GM12801 (cell line): Measurements from ENCODE around the gene ATP10B.

Experiments
- CTCF ChIP-seq: IDR thresholded peaks from one replicate; pipeline ENCODE4 v1.5.1; 2011; ENCODE audit warnings: control low read depth; ENCODE audit not compliant: insufficient read length; ENCODE audit errors: extremely low read depth

ATP10B gene

GRCh38 chr5:160649304-160649703, 202.7 kb downstream of the ATP10B start:
- no peak for TF ChIP-seq CTCF

DNA sequence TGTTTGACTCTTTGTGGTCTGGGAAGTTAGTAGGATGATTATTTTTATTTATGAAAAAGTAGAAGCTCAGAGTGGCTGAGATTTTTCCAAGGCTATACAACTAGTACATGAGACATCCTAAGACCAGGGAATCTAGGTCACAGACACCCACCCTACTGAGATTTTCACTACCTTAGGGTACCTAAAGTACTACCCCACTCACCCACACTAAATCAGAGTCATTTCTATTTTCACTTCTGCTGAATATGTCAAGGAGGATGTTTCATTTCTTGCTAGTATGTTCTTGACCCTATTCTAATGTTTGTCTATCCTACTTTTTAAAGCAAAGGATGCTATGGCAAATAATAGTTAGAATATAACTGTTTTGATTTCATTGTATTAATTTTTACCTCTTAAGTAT, 206.0 kb downstream of the ATP10B start:
- no peak for TF ChIP-seq CTCF

DNA sequence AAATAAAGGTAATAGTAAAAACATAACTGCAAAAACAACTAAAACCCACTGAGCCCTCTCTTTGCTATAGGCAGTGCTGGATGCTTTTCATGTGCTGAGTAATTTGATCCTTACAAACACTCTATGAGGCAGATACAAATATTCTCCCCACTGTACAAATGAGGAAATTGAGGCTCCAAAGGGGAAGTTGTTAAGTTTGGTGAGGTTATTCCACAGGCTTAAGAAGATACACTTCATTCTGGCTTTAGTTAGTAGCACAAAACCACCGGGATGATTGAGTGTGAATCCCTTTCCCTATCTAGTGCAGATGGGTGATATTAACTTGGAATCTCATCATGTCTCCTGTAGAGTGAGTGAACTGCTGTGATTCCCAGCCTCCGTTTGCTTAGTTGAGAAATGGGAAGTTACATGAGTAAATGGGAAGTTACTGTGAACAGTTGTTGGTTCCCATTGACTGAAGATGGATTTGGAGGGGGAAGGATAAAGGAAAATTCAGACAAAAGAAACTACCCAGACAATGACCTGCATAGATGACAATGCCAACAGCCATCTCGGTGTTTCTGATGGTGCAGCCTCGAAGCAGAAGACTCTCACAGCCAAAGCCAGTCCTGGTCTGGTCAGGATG, 208.3 kb downstream of the ATP10B start:
- no peak for TF ChIP-seq CTCF

- TF ChIP-seq CTCF = no peak
Observed at GRCh38 chr5:160641405-160641804, 210.6 kb downstream of the ATP10B start.

- TF ChIP-seq CTCF = no peak
Observed at GRCh38 chr5:160640406-160640805, 211.6 kb downstream of the ATP10B start.

- TF ChIP-seq CTCF = no peak
Observed at GRCh38 chr5:160638161-160638742, 213.8 kb downstream of the ATP10B start.

DNA sequence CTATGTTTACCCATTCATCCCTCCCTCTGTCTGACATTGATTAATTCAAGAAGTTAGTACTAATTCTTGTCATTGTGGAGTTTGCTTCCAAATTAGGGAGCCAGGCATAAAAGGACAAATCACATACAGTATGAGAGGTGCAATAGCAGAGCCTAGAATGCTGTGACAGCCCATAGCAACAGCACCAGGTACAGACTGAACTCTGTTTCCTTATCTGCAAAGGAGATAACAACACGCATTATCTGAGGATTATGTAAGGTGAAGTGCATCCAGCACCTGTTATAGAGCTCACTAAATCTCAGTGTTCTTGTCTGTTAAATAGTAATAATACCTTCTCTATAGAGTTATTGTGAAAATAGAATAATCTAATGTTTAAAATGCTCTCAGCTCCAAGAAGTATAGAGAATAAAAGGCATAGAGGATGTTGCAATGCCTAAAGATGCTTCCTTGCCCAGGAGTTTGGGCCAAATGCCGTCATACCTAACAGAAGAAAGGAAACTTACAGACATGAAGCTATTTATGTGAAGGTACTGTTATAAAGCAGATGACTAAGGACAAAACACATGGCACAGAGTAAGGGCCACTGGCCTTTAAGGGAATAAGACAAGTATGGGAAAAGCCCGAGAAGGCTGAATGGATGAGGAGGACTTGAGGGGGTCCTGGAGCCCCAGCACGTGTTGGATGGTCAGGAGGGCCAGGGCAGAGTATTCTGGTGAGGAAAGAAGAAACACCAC, 214.5 kb downstream of the ATP10B start:
- no peak for TF ChIP-seq CTCF
